Ovary (tissue), 9 donors: ENCODE measurements around the gene THAP8. TPM values are rescaled to one million over a fixed set of nuclear protein-coding genes. Genes with fewer than 3 reads are reported as not detected.

Experiments
- DNase-seq, 5 donors: peaks; one replicate each; pipeline ENCODE4 v3.0.0-alpha.2; 2019 to 2020
- H3K27ac ChIP-seq, 2 donors: fragments of 200-600 bp; one replicate each; pipeline versions ENCODE4 v1.5.1 to v1.8.0; 2019 to 2022
- H3K27me3 ChIP-seq: fragments of 200-600 bp; one replicate; pipeline ENCODE4 v1.8.0; 2022
- H3K36me3 ChIP-seq: fragments of 200-600 bp; sonication (generic); one replicate; pipeline ENCODE4 v1.5.1; 2019
- H3K4me1 ChIP-seq: one replicate; pipeline ENCODE4 v1.8.1; 2013; ENCODE audit warnings: mild to moderate bottlenecking, moderate library complexity; ENCODE audit not compliant: insufficient read depth
- H3K4me3 ChIP-seq: fragments of 200-600 bp; sonication (generic); one replicate; pipeline ENCODE4 v1.5.1; 2017
- H3K9me3 ChIP-seq, 2 donors: fragments of 200-600 bp in 1 of 2; sonication (generic) in 1 of 2; one replicate each; pipeline versions ENCODE4 v1.5.1 to v1.8.1; 2013 to 2019; ENCODE audit warnings: mild to moderate bottlenecking in 1 of 2, moderate library complexity in 1 of 2
- EP300 ChIP-seq: sonication (generic); formaldehyde crosslinking; IDR thresholded peaks from one replicate; pipeline ENCODE4 v1.6.1; 2017; ENCODE audit warnings: antibody characterized with exemption
- POLR2A ChIP-seq: fragments of 450-650 bp; IDR thresholded peaks from one replicate; pipeline ENCODE4 v1.6.1; 2017; ENCODE audit warnings: antibody characterized with exemption, mild to moderate bottlenecking, moderate library complexity
- WGBS, 3 donors: extraction: QIAGEN DNeasy Blood & Tissue Kit in 1 of 3; methylation state at CpG; one replicate each; pipeline versions ENCODE4 v1.1.5 to v1.1.7; 2013 to 2017; 5-methylcytosine and 5-hydroxymethylcytosine counted together
- intact Hi-C, 4 donors: fragments of 100-400 bp; cut with DNase I; formaldehyde crosslinking; loops; one replicate each; pipeline versions ENCODE4 v1.11.0 to v1.15.1; 2022 to 2023
- polyA plus RNA-seq, 2 donors: library from polyadenylated mRNA; stranded (reverse); fragments of 200-250 nt in 1 of 2; fragments of 350-450 nt in 1 of 2; fragmentation: Illumina TruSeq in 1 of 2; extraction: RNeasy Lipid Tissue Mini Kit (QIAGEN cat#74804) in 1 of 2; gene quantifications; one replicate each; pipeline ENCODE4 v1.2.3, GENCODE V29; 2013 to 2014
- total RNA-seq, 7 donors: library from RNA; depleted of rRNA in 2 of 7; stranded (reverse); fragments of >200 nt in 2 of 7; fragmentation: NEBNext Ultra II Directional in 3 of 7; extraction: Animal tissue kit (Norgen Biotek cat#: 25700) in 3 of 7; gene quantifications; one replicate each; pipeline versions ENCODE4 v1.1.0 to v1.2.4, GENCODE V29; 2016 to 2023
- TF ChIP-seq, protein P1 (sequence below), 3 donors: fragments of 450-650 bp in 2 of 3; fragments of 200-600 bp in 1 of 3; IDR thresholded peaks; one replicate each; pipeline versions ENCODE4 v1.5.1 to v1.8.0; 2016 to 2022; ENCODE audit warnings: antibody characterized with exemption in 3 of 3, mild to moderate bottlenecking in 1 of 3
- donor health status: DM: no; HTN: no; CAD: no; lungs with moderate emphysema.
- donor health status: DM: no; HTN: no; CAD: no.
- donor health status: Bipolar disorder and iron deficiency.
- donor health status: DM: yes; HTN: yes; CAD: no.
- donor health status: DM: no; HTN: no; CAD: no.
- donor health status: DM: yes; HTN: yes; CAD: no.

THAP8 gene
- total and polyA plus RNA-seq, 9 donors: 1.9 to 7.9 (median 6.4) TPM

DNA sequence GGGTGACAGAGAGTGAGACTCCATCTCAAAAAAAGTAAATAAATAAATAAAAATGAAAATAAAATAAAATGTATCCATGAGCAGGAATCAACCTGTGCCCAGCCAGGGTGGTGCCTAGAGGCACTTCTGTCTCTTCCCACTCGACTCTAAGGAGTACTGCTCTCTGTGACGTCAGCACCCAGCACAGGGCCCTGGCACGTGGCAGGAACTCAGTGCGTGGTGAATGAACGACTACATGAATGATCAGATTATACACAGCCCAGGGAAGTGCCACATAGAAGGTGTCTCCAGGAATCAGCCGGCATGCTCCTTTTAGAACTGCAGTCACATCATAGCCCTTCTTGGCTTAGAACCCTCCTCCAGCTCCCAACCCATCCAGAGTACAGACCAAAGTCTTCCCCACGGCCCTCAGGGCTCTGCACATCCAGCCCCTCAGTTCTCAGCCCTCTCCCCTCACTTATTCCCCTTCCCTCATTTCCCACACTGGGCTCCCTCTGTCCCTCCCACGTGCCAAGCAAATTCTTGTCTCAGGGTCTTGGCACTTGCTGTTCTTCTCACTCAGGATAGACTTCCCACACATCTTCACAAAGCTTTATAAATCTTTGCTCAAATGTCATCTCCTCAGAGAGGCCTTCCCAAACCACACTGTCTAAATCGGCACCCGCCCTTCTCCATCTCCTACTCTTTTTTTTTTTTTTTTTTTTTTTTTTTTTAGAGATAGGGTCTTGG, 25.6 kb downstream of the THAP8 start:
- no peak for DNase-seq
- 66 to 71% (median 67%) methylated on average over 10 of the region's 10 CpGs for WGBS, 3 donors
- Histone ChIP-seq H3K27ac (no peak overlapping the region), H3K9me3 (no peaks in the 10 kb centered on the region), H3K36me3 (no peaks in the 10 kb centered on the region), H3K4me1 (no peaks in the 10 kb centered on the region), H3K27me3 (no peaks in the 10 kb centered on the region), H3K4me3 (no peak overlapping the region)
- intact Hi-C loops: no loop called here
- TF ChIP-seq EP300 (no peak), POLR2A (no peak)
- TF ChIP-seq, protein P1, sequence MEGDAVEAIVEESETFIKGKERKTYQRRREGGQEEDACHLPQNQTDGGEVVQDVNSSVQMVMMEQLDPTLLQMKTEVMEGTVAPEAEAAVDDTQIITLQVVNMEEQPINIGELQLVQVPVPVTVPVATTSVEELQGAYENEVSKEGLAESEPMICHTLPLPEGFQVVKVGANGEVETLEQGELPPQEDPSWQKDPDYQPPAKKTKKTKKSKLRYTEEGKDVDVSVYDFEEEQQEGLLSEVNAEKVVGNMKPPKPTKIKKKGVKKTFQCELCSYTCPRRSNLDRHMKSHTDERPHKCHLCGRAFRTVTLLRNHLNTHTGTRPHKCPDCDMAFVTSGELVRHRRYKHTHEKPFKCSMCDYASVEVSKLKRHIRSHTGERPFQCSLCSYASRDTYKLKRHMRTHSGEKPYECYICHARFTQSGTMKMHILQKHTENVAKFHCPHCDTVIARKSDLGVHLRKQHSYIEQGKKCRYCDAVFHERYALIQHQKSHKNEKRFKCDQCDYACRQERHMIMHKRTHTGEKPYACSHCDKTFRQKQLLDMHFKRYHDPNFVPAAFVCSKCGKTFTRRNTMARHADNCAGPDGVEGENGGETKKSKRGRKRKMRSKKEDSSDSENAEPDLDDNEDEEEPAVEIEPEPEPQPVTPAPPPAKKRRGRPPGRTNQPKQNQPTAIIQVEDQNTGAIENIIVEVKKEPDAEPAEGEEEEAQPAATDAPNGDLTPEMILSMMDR (IDR thresholded peaks at IDR 0.05): no peak

DNA sequence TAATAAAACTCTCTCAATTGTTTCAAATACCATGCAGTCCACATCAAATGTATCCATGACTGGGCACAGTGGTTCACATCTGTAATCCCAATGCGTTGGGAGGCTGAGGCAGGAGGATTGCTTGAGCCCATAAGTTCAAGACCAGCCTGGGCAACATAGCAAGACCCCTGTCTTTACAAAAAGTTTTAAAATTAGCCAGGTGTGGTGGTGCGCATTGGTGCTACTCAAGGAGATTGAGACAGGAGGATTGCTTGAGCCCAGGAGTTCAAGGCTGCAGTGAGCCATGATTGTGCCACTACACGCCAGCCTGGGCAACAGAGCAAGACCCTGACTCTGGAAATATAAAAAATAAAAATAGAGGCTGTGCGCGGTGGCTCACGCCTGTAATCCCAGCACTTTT, 26.4 kb downstream of the THAP8 start:
- no peak overlapping the region for H3K27ac ChIP-seq
- TF ChIP-seq POLR2A: no peak
- TF ChIP-seq EP300: no peak
- 92 to 94% (median 93%) methylated on average over 6 of the region's 6 CpGs for WGBS, 3 donors

DNA sequence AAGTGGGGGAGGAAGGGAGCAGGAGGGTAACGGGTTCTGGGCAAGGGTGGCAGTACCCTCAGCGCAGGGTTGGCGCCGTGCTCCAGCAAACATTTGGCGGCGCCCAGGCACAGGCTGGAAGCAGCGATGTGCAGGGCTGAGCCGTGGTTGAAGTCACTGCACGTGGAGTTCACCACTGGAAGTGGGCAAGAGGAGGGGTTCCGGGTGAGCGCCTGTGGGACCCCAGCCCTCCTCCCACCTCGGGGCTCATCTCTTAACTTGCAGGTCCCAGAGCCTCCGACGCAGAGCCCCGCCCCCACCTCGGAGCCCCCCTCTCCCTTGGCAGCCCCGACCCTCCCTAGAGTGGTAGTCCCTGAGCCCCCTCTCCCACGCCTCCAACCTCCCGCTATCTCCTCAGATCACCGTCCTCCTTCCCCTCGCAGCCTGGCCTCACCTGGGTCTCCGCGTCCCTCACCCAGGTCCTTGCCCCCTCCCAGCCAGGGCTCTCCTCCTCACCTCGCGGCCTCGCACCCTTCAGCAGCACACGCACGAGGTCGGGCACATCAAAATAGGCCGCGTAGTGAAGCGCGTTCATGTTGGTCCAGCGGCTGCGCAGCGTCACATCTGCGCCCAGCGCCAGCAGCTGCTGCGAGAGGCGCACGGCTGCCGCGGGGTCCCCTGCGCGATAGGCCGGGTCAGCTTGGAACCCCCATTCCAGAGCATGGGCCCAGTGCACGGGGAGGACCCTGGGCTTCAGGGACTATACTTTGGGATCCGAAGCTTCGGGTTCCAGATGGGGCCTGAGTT, 27.8 kb downstream of the THAP8 start:
- no peaks in the 10 kb centered on the region for H3K27me3 ChIP-seq
- WGBS, 3 donors: 88 to 92% (median 90%) methylated on average over 45 to 49 of the region's 49 CpGs
- H3K9me3 ChIP-seq: no peaks in the 10 kb centered on the region
- no peaks in the 10 kb centered on the region for H3K4me1 ChIP-seq
- intact Hi-C loops: no loop called here
- no peaks in the 10 kb centered on the region for H3K36me3 ChIP-seq
- no peak for DNase-seq
- TF ChIP-seq POLR2A: no peak
- TF ChIP-seq, protein P1 (IDR thresholded peaks at IDR 0.05): no peak
- TF ChIP-seq EP300: no peak
- no peak overlapping the region for H3K4me3 ChIP-seq
- H3K27ac ChIP-seq: no peak overlapping the region

More for the DNA sequence above, 26.4 kb downstream of the THAP8 start:
- Histone ChIP-seq H3K9me3 (no peaks in the 10 kb centered on the region), H3K4me1 (no peaks in the 10 kb centered on the region), H3K27me3 (no peaks in the 10 kb centered on the region), H3K4me3 (no peak overlapping the region), H3K36me3 (no peaks in the 10 kb centered on the region)
- no peak for DNase-seq
- intact Hi-C loops: no loop called here

DNA sequence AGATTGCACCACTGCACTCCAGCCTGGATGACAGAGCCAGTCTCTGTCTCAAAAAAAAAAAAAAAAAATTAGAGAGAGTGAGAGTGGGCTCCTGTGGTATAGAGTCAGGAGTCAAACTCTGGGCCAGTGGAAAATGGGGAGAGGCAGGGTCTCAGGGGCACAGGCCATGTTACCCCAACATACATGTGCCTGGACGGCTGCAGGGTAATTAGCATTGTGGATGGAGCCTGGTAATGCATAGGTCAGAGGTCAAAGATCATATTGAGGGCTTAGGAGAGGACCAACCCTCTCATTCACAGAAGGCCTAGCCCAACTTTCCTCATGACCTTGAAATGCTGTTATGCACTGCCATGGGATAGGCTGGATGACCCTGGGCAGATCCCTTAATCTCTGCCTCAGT, 28.5 kb downstream of the THAP8 start:
- Histone ChIP-seq H3K4me1 (no peaks in the 10 kb centered on the region), H3K4me3 (no peak overlapping the region), H3K36me3 (no peaks in the 10 kb centered on the region), H3K9me3 (no peaks in the 10 kb centered on the region), H3K27ac (no peak overlapping the region), H3K27me3 (no peaks in the 10 kb centered on the region)
- TF ChIP-seq, protein P1 (IDR thresholded peaks at IDR 0.05): no peak
- TF ChIP-seq EP300: no peak
- TF ChIP-seq POLR2A: no peak
- WGBS, 3 donors: 60 to 80% (median 69%) methylated on average over 1 of the region's 1 CpG
- DNase-seq: no peak
- intact Hi-C loops: no loop called here

DNA sequence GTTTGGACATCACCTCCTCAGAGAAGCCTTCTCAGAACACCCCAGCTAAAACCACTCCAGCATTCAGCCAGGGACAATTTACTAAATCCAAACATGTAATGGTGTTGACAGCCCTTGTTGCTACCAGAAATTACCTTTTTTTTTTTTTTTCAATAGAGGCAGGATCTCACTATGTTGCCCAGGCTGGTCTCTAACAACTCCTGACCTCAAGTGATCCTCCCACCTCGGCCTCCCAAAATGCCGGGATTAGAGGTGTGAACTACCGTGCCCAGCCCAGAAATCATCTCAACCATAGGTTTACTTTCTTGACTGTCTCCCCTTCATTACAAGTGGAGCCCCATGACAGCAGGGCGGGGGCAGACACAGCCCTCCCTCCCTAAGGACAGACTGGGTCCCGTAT, 30.7 kb downstream of the THAP8 start:
- Histone ChIP-seq H3K4me3 (no peak overlapping the region), H3K27ac (no peak overlapping the region), H3K4me1 (no peaks in the 10 kb centered on the region), H3K9me3 (no peaks in the 10 kb centered on the region), H3K27me3 (no peaks in the 10 kb centered on the region), H3K36me3 (no peaks in the 10 kb centered on the region)
- TF ChIP-seq POLR2A: no peak
- no peak for TF ChIP-seq EP300
- TF ChIP-seq, protein P1 (IDR thresholded peaks at IDR 0.05): no peak
- intact Hi-C loops: no loop called here
- WGBS, 3 donors: 88 to 93% (median 91%) methylated on average over 5 of the region's 5 CpGs
- no peak for DNase-seq
